ENCODE measurements around the gene TMEM170B.

The TMEM170B gene

DNA sequence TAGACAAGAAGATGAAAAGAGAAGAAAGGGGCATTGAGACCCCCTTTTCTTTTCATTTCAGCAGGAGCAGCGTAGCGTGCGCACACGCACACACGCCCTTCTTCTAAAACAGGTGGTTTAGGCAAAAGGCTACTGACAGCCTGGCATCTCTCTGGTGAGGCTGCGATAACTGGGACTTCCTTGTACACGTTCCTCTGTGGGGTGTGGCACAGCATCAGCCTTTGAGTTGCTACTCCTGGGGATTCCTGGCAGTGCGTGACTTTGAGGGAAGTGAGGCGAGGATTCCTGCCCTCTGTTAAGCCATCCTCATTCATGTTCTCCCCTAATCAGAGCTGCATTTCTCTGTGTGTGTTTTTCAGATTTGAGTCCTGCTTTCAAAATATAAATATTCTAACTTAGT lies 94.7 kb downstream of the TMEM170B start:
- no peak for DNase-seq (ENCODE audit: low read depth)
- H3K4me3 ChIP-seq (ENCODE audit: low read depth, low read length) = no peak overlapping the region

DNA sequence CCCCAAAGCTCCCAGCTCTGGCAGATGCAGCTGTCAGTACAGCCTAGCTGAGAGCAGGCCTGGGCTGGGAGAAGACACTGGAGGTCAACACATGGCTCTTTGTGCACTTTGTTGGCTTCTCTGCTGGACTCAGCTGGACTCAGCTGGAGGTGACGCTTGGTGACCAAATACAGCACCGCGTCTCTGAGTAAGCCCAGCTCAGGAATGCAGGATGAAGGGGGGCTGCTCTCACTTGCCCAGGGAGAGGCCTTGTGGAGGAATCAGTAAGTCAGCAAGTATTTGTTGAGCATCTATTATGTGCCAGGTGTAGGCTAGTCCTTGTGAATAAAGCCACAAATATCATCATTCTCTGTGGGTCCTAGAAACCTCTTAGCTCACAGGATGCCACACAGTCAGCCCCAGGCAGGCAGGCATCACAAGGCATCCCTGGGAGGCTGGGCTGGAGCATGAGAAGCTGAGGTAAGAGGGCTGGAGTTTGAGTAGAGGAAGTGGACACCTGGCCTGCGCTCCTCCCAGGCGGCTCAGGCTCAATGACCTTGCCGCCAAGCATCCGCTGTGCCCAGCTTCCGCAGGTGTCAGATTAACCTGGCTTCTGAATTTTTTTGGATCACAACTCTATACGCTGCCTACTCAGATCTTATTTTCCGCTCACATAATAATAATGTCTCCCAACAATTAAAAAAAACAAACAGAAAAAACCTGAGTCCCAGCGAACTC lies 95.4 kb downstream of the TMEM170B start:
- DNase-seq (ENCODE audit: low read depth) = no peak
- TF ChIP-seq, protein P1, sequence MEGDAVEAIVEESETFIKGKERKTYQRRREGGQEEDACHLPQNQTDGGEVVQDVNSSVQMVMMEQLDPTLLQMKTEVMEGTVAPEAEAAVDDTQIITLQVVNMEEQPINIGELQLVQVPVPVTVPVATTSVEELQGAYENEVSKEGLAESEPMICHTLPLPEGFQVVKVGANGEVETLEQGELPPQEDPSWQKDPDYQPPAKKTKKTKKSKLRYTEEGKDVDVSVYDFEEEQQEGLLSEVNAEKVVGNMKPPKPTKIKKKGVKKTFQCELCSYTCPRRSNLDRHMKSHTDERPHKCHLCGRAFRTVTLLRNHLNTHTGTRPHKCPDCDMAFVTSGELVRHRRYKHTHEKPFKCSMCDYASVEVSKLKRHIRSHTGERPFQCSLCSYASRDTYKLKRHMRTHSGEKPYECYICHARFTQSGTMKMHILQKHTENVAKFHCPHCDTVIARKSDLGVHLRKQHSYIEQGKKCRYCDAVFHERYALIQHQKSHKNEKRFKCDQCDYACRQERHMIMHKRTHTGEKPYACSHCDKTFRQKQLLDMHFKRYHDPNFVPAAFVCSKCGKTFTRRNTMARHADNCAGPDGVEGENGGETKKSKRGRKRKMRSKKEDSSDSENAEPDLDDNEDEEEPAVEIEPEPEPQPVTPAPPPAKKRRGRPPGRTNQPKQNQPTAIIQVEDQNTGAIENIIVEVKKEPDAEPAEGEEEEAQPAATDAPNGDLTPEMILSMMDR (IDR thresholded peaks at IDR 0.05; ENCODE audit: control insufficient read depth, extremely low read depth, insufficient read depth) = no peak
- H3K4me3 ChIP-seq (ENCODE audit: low read depth, low read length) = no peak overlapping the region

More for the DNA sequence above, 94.7 kb downstream of the TMEM170B start:
- TF ChIP-seq, protein P1 (IDR thresholded peaks at IDR 0.05; ENCODE audit: control insufficient read depth, extremely low read depth, insufficient read depth) = no peak
